Kidney (tissue), 22 donors: ENCODE data around the gene CKAP2. TPM values are rescaled to one million over a fixed set of nuclear protein-coding genes. Genes with fewer than 3 reads are reported as not detected.

Experiments
- DNase-seq, 5 donors: peaks; one replicate each; pipeline ENCODE4 v3.0.0-alpha.2; 2013 to 2020
- FAIRE-seq: peaks from 2 replicates; lab custom pipeline; 2012; peaks lifted over from hg19 to GRCh38; lab: Jason Lieb, UNC
- H3K27ac ChIP-seq, 2 donors: one replicate each; pipeline ENCODE4 v1.7.0; 2013; ENCODE audit warnings: low read depth in 2 of 2, low read length in 2 of 2, inconsistent platforms in 1 of 2
- H3K27me3 ChIP-seq: one replicate; pipeline ENCODE4 v1.7.1; 2013; ENCODE audit warnings: low read length, inconsistent platforms; ENCODE audit not compliant: control insufficient read depth, insufficient read depth
- H3K36me3 ChIP-seq, 3 donors: one replicate each; pipeline versions ENCODE4 v1.7.0 to v1.7.1; 2013; ENCODE audit warnings: low read length in 3 of 3, control low read depth in 1 of 3, inconsistent platforms in 1 of 3; ENCODE audit not compliant: insufficient read depth in 3 of 3, control insufficient read depth in 2 of 3
- H3K4me1 ChIP-seq, 3 donors: one replicate each; pipeline versions ENCODE4 v1.7.0 to v1.7.1; 2013; ENCODE audit warnings: low read length in 3 of 3, inconsistent platforms in 1 of 3, low read depth in 1 of 3; ENCODE audit not compliant: control insufficient read depth in 2 of 3, insufficient read depth in 2 of 3
- H3K4me3 ChIP-seq, 3 donors: one replicate each; pipeline versions ENCODE4 v1.7.0 to v1.8.1; 2013; ENCODE audit warnings: low read length in 3 of 3, control low read depth in 1 of 3, inconsistent platforms in 1 of 3
- H3K9ac ChIP-seq, 3 donors: one replicate each; pipeline versions ENCODE4 v1.7.0 to v1.7.1; 2013; ENCODE audit warnings: low read length in 3 of 3, control low read depth in 1 of 3, inconsistent platforms in 1 of 3
- H3K9me3 ChIP-seq, 3 donors: one replicate each; pipeline versions ENCODE4 v1.7.0 to v1.7.1; 2013; ENCODE audit warnings: low read length in 3 of 3, control low read depth in 1 of 3, inconsistent platforms in 1 of 3; ENCODE audit not compliant: control insufficient read depth in 2 of 3, insufficient read depth in 1 of 3
- intact Hi-C: fragments of 100-400 bp; cut with DNase I; formaldehyde crosslinking; loops from one replicate; pipeline ENCODE4 v1.11.1; 2022
- long read RNA-seq, 10 donors: library from polyadenylated mRNA in 1 of 10; unstranded in 1 of 10; transcript quantifications; one replicate each; pipeline ENCODE4 v2.0.0 and lab custom pipeline, GENCODE V29; 2021 to 2026
- polyA plus RNA-seq: library from polyadenylated mRNA; stranded (reverse); fragments of 350-450 nt; fragmentation: Illumina TruSeq; extraction: RNeasy Lipid Tissue Mini Kit (QIAGEN cat#74804); gene quantifications from one replicate; pipeline ENCODE4 v1.2.3, GENCODE V29; 2014; ENCODE audit warnings: low read depth, low replicate concordance; ENCODE audit not compliant: insufficient read depth
- total RNA-seq: library from RNA; stranded (reverse); fragmentation: NEBNext Ultra II Directional; extraction: Animal tissue kit (Norgen Biotek cat#: 25700); gene quantifications from one replicate; pipeline ENCODE4 v1.2.1, GENCODE V29; 2021
- TF ChIP-seq, protein P1 (sequence below): IDR thresholded peaks from 3 replicates; pipeline ENCODE4 v1.5.1; 2012; ENCODE audit warnings: mild to moderate bottlenecking, moderate library complexity, borderline replicate concordance; ENCODE audit not compliant: insufficient read depth; ENCODE audit errors: extremely low read depth
- donor health status: control.
- donor health status: control.
- donor health status: control.
- donor health status: control.
- donor health status: control.
- donor health status: DM: yes; HTN: yes; CAD: no.
- donor health status: Normal renal cell carcinoma (clear cell type).

The CKAP2 gene, protein sequence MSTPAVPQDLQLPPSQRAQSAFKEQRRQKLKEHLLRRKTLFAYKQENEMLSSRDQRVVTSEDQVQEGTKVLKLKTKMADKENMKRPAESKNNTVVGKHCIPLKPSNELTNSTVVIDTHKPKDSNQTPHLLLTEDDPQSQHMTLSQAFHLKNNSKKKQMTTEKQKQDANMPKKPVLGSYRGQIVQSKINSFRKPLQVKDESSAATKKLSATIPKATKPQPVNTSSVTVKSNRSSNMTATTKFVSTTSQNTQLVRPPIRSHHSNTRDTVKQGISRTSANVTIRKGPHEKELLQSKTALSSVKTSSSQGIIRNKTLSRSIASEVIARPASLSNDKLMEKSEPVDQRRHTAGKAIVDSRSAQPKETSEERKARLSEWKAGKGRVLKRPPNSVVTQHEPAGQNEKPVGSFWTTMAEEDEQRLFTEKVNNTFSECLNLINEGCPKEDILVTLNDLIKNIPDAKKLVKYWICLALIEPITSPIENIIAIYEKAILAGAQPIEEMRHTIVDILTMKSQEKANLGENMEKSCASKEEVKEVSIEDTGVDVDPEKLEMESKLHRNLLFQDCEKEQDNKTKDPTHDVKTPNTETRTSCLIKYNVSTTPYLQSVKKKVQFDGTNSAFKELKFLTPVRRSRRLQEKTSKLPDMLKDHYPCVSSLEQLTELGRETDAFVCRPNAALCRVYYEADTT
- 5.8 TPM for total RNA-seq
- polyA plus RNA-seq = 4.9 TPM
- long read RNA-seq, donor 1, partial matches to known transcripts = 17 of 25 reads
- long read RNA-seq, donor 1, other reads (novel, unspliced or antisense) = 0 of 25 reads
- long read RNA-seq, donor 2, transcript CKAP2-201 (9 exons, 3,375 nt) = major isoform, 5 of 21 reads
- long read RNA-seq, donor 2, partial matches to known transcripts = 10 of 21 reads
- long read RNA-seq, donor 2, other reads (novel, unspliced or antisense) = 0 of 21 reads
- long read RNA-seq, donor 3, partial matches to known transcripts = 8 of 13 reads
- long read RNA-seq, donor 3, other reads (novel, unspliced or antisense) = 0 of 13 reads
- long read RNA-seq, donor 4, transcript CKAP2-201 (9 exons, 3,375 nt) = major isoform, 6 of 11 reads
- long read RNA-seq, donor 4, partial matches to known transcripts = 0 of 11 reads
- long read RNA-seq, donor 4, other reads (novel, unspliced or antisense) = 0 of 11 reads
- long read RNA-seq, donor 5 = 0 reads
- long read RNA-seq, donor 6, transcript CKAP2-201 (9 exons, 3,375 nt) = major isoform, 5 of 27 reads
- long read RNA-seq, donor 6, partial matches to known transcripts = 19 of 27 reads
- long read RNA-seq, donor 6, other reads (novel, unspliced or antisense) = 0 of 27 reads
- long read RNA-seq, donor 7, partial matches to known transcripts = 1 of 3 reads
- long read RNA-seq, donor 7, other reads (novel, unspliced or antisense) = 0 of 3 reads
- long read RNA-seq, donor 8, partial matches to known transcripts = 27 of 30 reads
- long read RNA-seq, donor 8, other reads (novel, unspliced or antisense) = 0 of 30 reads
- long read RNA-seq, donor 9, partial matches to known transcripts = 0 of 2 reads
- long read RNA-seq, donor 9, other reads (novel, unspliced or antisense) = 0 of 2 reads
- long read RNA-seq, donor 10, partial matches to known transcripts = 0 of 5 reads
- long read RNA-seq, donor 10, other reads (novel, unspliced or antisense) = 0 of 5 reads

DNA sequence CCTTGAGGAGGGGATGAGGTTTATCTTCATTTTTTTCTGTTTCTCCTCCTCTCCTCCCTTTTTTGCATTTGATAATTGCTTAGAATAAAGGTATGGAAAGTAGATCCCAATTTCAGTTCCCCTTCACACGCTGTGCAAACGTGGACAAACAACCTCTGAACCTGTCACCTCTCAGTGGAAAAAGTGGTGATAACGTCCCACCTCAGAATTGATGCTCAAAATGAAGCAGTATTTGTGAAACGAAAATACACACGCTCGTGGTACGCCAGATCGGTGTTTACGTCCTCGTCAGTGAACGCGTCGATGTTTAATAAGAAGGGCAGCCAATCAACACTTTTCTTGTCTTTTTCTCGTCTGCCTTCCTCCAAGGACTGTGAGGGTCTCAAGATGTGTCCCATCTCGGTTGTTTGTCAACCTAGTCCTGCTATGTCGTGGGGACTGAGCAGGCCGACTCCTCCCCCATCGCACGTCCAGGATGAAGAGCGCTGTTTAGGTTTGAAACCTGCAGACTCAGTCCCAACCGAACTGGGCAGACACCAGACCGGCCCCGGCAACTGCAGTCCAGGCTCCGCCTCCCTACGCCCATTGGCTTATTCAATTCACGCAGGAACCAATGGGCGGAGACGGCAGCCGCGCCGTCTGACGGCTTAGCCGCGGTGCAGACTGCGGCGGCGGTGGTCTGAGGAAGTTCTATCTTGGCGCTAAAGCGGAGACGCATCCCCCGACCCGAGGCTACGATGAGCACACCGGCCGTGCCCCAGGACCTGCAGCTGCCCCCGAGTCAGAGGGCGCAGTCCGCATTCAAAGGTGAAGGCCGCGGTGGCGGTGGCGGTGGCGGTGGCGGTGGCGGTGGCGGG, at the start of gene CKAP2:
TSS of gene CKAP2 (plus strand) at position 659 of the 857 bp plus-strand sequence. CDS start at position 738, 79 bp downstream.
- peak within 1 kb of the TSS; percentile 78 to 79 for H3K27ac ChIP-seq
- H3K4me3 ChIP-seq = peak within 1 kb of the TSS; percentile 86 to 95 (median 94)
- H3K27me3 ChIP-seq = no peaks in the 10 kb centered on the region
- TF ChIP-seq, protein P1, sequence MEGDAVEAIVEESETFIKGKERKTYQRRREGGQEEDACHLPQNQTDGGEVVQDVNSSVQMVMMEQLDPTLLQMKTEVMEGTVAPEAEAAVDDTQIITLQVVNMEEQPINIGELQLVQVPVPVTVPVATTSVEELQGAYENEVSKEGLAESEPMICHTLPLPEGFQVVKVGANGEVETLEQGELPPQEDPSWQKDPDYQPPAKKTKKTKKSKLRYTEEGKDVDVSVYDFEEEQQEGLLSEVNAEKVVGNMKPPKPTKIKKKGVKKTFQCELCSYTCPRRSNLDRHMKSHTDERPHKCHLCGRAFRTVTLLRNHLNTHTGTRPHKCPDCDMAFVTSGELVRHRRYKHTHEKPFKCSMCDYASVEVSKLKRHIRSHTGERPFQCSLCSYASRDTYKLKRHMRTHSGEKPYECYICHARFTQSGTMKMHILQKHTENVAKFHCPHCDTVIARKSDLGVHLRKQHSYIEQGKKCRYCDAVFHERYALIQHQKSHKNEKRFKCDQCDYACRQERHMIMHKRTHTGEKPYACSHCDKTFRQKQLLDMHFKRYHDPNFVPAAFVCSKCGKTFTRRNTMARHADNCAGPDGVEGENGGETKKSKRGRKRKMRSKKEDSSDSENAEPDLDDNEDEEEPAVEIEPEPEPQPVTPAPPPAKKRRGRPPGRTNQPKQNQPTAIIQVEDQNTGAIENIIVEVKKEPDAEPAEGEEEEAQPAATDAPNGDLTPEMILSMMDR = no peak
- no peak for FAIRE-seq
- peak within 1 kb of the TSS; percentile 31 to 93 (median 86) for H3K9ac ChIP-seq
- intact Hi-C loops = no loop called here
- no peaks in the 10 kb centered on the region for H3K9me3 ChIP-seq
- no peaks in the 10 kb centered on the region for H3K36me3 ChIP-seq
- peak; percentile 96 to 98 (median 97) for DNase-seq
- H3K4me1 ChIP-seq = peaks cover 0 to 4% (median 4%) of the 10 kb centered on the region in 3 donors

DNA sequence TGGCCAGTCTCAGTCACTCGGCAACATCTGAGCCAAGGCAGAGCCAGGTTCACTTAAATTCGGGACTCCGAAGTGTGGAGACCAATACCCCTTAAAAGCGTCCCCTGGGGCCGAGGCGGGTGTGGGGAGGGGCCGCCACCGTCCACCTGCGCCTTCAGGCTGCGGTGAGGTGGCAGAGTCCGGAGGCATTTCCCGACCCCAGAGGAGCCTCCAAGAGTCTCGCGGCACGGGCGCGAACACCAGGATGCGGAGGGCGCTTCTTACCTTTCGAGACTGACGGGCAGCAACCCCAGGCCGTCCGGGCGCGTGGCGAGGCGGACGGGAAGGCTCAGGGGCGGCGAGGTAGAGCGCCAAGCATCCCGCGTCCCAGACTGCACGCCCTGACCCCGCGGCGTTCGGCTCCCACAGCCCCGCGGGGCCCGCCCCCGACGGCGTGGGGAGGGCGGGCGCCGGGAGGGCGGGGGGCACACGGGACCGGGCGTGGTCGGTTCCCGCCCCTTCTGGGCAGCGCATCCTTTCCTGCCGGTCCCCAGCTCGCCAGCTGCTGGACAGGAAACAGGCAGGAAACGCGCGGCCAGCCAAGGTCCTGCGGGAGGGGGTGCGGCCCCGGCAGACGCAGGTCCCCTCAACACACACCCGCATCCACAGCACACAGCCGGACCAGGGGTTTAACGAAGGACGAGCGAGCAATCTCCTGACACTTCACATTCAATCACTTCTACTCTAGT, 49.3 kb upstream of the CKAP2 start, which contains the start of gene THSD1:
TSS of gene THSD1 (minus strand) at position 406 of the 728 bp plus-strand sequence. CDS start 3,572 bp downstream, outside the sequence.
- H3K4me1 ChIP-seq = peaks cover 0 to 10% (median 0%) of the 10 kb centered on the region in 3 donors
- H3K27me3 ChIP-seq = peaks cover 6% of the 10 kb centered on the region
- DNase-seq (peak; percentile 26 to 86 (median 66)), FAIRE-seq (no peak)
- intact Hi-C loops = no loop called here
- peak within 1 kb of the TSS; percentile 35 to 59 (median 41) for H3K4me3 ChIP-seq
- peak within 1 kb of the TSS in 1 of 2 donors; percentile 36 for H3K27ac ChIP-seq
- H3K9ac ChIP-seq = no peak within 1 kb of the TSS
- TF ChIP-seq, protein P1 = no peak
- no peaks in the 10 kb centered on the region for H3K36me3 ChIP-seq
- H3K9me3 ChIP-seq = no peaks in the 10 kb centered on the region
